CD4-positive, alpha-beta T cell treated with Interleukin-2 at 100 ng/mL for 4 hours (primary cell): ENCODE results near the gene EIPR1.
A peak's percentile ranks its signal among the peaks of the same experiment; 100 is the strongest.
"Not testable (repeated sequence)": the region's sequence is repeated elsewhere in the genome, so short reads cannot be mapped to it uniquely, and the experiment has no call there.

Experiments used
- DNase-seq: peaks from one replicate; pipeline ENCODE4 v3.0.0-alpha.2; 2020; ENCODE audit warnings: low spot score

Gene EIPR1

DNA sequence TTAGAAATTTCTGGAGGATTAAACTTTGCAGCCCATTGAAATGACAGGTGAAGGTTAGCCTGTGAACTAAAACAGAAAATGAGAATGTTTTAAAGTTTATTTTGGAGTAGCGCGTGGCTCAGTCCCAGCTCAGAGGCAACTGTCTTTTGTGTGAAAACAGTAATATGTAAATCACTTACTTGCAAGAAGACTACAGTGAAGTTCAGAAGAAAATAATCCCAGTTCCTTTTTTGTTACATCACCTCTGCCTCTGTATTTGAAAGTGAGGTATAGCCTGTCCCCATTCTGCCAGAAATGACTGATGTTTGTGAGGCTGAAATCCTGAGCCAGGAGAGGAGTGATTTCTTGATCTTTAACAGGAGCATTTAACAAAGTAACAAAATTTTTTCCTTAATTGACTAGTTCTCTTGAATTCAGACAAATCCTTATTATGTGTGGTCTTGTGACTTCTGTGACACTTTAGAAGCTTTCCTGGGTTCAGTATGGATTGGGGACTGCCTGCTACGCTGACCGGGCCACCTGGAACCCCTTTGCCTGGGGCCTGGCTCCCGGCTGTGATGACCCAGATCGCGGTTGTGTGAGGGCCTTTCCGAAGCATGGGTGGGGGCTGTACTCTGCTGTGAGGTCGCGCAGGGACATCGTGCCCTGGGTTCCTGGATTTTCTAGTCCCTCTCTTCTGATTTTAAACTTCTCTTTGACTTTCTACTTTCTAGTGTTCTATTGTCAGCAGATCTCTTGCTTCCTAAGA lies 26.1 kb upstream of the EIPR1 start:
- no peak for DNase-seq

DNA sequence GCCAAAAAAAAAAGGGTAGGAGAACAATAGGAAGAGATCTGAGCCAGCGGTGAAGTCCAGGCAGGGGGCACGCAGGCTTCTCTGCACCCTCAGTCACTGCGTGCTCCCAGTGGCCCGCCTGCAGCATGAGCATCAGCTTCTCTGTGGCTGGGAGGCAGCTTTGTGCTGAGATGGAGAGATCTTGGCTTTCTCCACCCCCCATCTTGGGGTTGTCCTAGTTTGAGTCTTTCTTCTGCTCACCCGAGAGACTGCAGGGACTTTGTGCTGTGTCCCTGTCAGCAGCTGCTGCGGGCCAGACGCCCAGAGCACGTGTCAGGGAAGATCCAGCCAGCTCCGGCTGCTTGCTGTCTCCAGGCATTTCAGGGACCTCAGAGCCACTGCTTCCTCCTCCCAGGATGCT lies 22.2 kb upstream of the EIPR1 start:
- no peak for DNase-seq

DNA sequence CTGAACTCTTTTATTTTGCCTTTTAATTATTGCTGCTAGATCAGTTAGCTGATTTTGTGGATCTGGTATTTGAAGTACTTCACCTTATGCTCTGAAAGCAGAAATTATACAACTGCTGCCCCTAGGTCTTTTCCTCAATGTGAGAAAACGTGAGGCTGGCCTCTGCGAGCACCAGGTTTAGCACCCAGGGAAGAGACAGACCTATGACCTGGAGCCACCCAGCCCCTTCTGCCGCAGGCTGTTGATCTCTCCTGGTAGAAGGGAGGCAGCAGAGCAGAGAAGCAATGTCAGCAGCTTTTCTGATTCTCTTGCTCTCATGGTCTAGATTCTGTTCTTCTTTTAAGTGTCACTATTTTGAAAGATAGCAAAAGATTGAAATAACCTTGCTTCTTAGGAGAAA lies 21.8 kb upstream of the EIPR1 start:
- no peak for DNase-seq

DNA sequence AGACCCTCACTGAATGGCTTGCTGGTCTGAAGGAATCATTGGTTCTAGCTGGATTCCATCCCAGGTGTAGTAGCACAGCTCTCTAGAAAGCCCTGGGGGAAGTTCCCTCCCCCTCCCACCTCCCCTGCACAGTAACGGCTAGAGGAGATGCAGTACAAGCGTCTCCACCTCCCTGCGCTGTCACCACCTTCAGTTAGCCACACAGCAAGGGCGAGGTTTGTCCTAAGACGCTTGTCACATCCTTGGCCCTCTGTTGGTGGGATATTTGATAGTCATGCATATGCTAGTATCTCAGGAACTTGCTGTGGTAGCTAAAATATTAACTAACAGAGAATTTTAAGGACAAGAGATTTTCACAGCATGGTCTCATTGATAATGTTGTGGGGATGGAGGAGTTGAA lies 21.2 kb upstream of the EIPR1 start:
- DNase-seq, result no peak

DNA sequence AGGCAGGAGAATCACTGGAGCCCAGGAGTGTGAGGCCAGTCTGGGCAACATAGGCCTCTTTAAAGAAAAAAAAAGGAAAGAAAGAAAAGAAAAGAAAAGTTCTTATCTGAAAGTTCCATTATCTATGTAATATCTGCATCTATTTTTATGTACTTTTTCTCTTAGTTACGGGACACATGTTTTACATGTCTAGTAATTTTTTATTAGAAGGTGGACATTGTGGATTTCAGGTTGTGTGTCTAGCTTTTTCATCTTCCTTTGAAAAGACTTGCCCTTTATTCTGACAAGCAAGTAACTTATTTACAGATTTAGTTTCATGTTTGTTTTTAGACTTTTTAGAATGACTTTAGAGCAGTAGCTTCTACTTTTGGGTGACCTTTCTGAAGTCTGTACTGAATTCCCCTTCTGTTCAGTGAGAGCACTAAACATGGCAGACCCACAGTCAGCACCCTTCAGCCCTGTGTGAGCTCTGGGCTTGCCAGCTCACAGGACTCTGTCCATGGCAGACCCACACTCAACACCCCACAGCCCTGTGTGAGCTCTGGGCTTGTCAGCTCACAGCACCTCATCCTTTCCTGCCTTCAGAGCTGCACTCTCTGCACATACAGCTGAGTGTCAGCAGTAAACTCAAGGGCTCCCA lies 19.4 kb upstream of the EIPR1 start:
- no peak for DNase-seq

DNA sequence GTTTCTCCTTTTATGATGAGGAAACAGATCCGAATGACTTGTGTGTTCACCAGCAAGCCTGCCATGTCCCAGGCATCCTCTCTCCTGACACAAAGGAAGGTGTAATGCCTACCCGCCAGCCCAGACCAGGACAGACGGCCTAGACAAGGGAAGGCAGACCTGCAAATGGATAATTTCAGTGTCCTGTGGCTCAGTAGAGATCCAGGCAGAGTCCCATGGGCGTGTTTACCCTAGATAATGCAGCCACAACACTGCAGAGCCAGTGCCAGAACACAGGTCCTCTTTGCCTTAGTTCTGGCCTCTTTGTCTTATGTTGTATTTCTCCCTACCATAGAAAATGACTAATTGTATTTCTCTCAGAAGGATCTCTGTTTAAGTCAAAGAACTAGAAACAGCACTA lies 14.6 kb upstream of the EIPR1 start:
- no peak for DNase-seq

DNA sequence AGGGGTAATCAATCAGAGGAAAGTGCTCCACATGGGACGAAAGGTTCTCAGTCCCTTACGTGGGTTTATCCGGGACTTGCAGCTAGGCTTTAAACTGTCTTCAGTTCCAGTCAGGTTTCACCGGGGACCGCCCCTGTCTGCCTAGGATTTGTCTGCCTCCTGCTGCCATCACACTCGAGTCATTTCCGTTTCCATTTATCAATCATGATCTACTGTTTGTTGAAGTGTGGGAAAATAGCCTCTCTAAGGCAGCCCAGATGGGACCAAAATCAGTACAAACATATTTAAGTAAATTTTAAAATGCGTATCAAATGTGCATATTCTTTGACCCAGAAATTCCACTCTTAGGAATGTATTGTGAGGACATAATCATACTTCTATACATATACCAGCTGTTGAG lies 12.4 kb upstream of the EIPR1 start:
- DNase-seq, result no peak

DNA sequence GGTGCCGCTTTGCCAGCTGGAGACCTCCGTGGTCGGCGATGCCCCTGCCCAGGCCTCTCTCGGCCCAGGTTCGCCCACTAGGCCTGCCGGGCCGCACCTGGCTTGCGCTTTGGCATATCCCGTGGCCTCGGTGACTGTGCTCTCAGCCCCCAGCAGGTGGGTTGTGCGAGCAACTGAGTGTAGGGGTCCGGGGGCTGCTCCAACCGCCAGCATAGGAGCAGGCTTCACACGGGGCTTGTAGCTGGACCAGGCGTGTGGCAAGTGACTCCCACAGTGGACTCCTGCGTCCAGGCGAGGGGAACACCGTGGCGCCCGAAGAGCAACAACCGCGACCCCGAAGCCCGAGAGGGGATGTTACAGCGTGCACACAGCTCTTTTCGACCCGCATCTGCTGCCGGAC lies 11.6 kb upstream of the EIPR1 start:
- no peak for DNase-seq

DNA sequence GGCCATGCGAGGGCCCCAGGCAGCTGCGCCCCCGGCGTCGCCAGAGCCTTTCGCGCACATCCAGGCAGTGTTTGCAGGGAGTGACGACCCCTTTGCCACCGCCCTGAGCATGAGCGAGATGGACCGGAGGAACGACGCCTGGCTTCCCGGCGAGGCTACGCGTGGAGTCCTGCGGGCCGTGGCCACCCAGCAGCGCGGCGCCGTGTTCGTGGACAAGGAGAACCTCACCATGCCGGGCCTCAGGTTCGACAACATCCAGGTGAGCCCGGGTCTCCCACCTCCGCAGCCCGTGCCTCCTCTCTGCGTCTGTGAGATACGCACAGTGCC lies 10.8 kb upstream of the EIPR1 start:
- no peak for DNase-seq

DNA sequence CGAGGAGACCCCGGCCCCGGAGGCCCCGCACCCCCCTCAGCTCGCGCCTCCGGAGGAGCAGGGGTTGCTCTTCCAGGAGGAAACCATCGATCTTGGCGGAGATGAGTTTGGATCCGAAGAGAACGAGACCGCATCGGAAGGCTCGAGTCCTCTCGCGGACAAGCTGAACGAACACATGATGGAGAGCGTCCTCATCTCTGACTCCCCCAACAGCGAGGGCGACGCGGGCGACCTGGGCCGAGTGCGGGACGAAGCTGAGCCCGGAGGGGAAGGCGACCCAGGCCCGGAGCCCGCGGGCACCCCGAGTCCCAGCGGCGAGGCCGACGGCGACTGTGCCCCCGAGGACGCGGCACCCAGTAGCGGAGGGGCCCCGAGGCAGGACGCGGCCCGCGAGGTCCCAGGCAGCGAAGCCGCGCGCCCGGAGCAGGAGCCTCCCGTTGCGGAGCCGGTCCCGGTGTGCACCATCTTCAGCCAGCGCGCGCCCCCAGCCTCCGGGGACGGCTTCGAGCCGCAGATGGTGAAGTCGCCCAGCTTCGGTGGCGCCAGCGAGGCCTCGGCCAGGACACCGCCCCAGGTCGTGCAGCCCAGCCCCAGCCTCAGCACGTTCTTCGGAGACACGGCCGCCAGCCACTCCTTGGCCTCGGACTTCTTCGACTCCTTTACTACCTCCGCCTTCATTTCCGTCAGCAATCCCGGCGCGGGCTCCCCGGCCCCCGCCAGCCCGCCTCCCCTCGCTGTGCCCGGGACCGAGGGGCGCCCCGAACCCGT lies 10.2 kb upstream of the EIPR1 start:
- no peak for DNase-seq

DNA sequence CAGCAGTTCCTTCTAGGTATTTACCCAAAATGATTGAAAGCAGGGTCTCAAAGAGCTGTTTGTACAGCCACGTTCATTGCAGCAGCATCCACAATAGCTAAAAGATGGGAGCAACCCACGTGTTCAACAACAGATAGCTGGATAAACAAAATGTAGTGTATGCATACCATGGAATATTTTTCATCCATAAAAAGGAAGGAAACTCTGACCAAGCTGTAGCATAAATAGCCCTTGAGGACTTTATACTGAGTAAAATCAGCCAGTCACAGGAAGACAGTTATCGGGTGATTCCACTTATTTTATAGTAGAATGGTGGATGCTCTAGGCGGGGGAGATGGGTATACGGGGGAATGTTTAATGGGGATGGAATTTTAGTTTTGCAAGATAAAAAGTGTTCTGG lies 9.4 kb upstream of the EIPR1 start:
- no peak for DNase-seq

DNA sequence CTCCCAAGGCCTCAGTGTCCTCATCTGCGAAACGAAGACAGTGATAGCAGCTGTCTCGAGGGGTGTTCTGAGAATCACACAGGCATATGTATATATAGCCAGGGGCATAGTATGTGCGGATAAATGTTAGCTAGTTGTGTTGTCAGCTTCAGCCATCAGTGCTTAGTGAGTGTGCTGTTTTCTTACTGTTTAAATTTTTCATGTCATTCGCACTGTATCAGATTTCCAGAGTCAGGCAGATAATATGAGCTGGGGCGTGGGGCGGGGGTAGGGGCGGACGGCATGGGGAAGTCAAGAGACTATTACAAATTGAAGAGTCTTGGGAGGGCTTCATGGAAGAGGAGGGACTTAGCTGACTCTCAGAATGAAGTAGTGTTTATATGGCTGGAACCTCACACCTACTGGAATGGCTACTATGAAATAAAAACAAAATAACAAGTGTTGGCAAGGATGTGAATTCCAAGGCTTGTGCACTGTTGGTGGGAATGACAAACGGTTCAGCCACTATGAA lies 8.9 kb upstream of the EIPR1 start:
- DNase-seq, result no peak

DNA sequence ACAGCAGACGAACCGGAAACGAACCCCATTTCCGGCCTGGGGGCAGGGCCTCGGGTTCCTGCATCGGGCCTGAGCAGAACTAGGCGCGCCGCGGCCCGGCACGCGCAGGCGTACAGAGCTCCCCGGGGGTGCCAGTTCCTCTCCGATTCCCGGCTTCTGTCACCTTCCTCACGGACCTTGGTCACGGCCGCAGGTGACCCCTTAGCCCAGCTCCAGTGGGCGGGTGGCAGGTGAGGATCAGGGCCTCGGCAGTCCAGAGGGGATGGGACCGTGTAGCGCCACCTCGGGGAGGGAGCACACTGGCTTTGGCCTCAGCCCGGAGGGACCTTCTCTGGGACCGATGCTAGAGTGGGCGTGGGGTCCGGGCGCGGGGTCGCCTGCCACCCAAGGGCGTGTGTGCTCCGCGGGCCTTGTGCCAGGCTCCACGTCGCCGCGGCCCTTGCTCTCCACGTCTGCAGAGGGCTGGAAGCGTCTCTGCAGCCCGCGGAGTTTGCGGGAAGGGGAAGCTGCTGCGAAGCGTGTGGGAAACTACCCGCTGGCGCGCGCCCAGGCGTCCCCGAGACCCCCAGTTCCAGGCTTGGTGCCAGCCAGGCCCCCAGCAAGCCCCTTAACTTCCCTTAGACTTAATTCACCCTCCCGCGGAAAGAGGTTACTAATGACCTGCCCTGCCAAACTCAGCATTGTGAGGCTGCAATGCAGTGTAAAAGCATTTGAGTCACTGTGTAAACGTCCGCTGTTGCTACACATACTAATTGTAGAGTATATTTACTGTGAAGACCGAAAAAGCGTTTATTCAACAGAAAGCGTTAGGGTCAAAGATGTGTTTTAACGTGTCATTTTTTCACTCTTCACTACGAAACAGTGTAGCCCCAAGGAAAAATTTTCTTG lies 2.3 kb upstream of the EIPR1 start, which contains the start of gene TRAPPC12:
Gene TRAPPC12, plus strand, starts transcription at position 48 of the 888 bp plus-strand sequence. CDS start 7,930 bp downstream, outside the sequence.
- peak; percentile 93 for DNase-seq

DNA sequence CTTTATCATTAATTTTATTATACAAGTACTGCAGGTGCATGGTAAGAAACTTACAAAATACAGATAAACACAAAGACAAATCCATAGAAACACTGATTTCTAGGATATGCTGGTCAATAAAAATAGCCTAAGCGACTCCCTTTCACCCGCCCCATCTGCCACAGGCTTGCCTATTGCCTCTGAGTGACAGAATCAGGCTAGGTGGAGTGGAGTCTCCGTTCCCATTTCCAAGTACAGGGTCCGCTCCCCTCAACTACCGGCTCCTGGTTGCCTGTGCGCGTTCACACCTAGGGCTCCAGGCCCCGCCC lies 1.7 kb upstream of the EIPR1 start:
- DNase-seq, result no peak

DNA sequence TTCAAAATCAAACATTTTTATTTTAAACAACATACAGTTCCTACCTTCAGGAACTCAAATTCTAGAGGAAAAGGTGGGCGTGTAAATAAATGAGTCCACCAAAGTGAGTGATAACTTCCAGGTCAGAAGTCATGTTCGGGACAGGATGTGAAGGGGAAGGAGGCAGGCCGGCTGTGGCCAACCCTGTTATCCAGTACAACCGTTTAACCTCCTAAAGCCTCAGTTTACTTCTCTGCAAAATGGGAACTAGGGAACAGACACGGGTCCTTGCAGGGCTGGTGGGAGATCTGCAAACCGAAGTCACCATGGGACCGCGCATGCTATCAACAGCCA lies 373 bp downstream of the EIPR1 start:
- peak; percentile 50 for DNase-seq

DNA sequence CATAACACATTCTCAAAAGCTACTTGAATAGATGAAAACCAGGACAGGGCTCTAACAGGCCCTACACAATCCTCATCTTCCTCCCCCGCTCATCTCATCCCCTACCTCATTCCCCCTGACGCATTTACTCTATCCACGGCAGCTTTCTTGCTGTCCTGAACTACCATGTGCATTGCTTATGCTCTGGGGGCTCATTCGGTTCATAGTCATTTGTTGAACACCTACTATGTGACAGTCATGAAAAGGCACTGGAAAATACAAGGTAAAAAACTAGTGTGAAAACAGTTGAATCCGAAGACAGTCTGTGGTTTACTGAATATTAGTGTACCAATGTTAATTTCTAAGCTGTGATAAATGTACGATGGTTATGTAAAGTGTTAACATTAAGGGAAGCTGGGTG lies 797 bp downstream of the EIPR1 start:
- no peak for DNase-seq

DNA sequence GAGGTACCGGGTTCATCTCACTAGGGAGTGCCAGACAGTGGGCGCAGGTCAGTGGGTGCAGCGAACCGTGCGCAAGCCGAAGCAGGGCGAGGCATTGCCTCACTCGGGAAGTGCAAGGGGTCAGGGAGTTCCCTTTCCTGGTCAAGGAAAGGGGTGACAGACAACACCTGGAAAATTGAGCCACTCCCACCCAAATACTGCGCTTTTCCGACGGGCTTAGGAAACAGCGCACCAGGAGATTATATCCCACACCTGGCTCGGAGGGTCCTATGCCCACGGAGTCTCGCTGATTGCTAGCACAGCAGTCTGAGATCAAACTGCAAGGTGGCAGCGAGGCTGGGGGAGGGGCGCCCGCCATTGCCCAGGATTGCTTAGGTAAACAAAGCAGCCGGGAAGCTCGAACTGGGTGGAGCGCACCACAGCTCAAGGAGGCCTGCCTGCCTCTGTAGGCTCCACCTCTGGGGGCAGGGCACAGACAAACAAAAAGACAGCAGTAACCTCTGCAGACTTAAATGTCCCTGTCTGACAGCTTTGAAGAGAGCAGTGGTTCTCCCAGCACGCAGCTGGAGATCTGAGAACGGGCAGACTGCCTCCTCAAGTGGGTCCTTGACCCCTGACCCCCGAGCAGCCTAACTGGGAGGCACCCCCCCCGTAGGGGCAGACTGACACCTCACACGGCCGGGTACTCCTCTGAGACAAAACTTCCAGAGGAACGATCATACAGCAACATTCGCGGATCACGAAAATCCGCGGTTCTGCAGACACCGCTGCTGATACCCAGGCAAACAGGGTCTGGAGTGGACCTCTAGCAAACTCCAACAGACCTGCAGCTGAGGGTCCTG lies 8.1 kb downstream of the EIPR1 start:
- not testable (repeated sequence) for DNase-seq

DNA sequence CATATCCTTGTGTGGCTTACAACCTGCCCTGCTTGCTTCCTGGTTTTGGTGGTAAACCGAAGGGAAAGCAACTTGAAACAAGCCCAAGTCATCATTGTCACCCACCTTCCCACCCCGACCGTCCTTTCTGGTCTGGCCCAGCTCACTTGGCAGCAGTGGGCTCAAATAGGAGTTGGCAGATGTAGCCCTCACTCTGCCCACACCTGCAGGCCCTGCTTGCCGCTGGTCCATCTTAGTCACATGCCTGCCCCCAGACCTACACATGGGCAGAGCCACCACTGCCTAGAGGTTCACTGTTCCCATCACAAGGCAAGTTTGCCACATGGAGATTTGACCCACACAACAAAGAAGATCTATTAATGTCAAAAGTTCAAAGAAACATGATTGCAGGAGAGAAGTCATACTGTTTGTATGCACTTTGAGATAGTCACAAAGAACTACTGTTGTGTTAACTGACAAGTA lies 9.3 kb downstream of the EIPR1 start:
- no peak for DNase-seq

DNA sequence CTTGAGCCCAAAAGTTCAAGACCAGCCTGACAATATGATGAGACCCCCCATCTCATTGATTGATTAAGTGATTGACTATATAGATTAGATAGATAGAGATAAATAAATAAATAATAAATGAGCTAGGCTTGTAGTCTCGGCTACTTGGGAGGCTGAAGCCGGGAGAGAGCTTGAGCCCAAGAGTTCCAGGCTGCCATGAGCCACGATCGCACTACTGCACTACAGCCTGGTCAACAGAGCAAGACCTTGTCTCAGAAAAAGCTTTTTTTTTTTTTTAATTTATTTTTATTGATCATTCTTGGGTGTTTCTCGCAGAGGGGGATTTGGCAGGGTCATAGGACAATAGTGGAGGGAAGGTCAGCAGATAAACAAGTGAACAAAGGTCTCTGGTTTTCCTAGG lies 12.4 kb downstream of the EIPR1 start:
- DNase-seq, result no peak

DNA sequence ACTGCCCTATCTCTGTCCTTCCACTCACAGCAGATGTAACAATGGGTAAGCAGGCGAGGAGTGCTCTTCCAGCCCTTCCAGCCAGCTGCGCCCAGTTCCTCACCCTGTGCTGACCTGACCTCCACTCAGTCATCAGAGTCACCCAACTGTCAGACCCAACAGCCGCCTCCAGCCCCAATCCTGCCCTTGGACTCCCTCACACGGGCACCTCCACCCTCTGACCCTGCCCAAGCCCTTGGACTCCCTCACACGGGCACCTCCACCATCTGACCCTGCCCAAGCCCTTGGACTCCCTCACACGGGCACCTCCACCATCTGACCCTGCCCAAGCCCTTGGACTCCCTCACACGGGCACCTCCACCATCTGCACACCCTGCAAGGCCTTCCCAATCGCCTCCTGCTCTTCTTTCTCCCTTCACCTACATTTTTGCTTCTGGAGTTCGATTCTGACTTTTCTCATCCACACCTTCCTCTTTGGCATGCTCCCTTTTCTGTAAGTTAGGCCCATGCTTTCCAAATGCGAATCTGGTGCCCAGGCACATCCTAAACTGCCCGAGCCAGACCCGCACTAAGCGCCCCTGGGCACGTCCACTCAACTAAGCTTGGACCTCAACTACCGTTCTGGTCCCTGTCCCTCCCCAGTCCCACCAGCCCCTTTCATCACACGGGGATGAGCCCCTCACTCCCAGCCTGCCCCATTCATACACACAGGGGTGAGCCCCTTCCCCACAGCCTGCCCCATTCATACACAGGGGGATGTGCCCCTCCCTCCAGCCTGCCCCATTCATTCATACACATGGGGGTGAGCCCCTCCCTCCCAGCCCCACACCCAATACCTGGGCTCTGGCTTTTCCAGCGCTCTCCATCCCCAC lies 15.9 kb downstream of the EIPR1 start:
- DNase-seq, result no peak
